BJ (cell line): Measurements from ENCODE around the gene MALRD1. TPM values are rescaled to one million over a fixed set of nuclear protein-coding genes. Genes with fewer than 3 reads are reported as not detected.

Source experiments
- CTCF ChIA-PET: fragments of 350-600 bp; formaldehyde crosslinking; extraction: SDS; loops from one replicate; lab custom pipeline; 2021; ENCODE audit warnings: antibody characterized with exemption, inconsistent platforms; lab: Yijun Ruan, JAX
- POLR2A ChIA-PET: fragments of 300-600 bp; sonication (Branson Sonifier 250); formaldehyde crosslinking; extraction: SDS; loops from one replicate; lab custom pipeline; 2021; ENCODE audit warnings: antibody characterized with exemption; lab: Charles Lee
- DNase-seq: peaks from one replicate; pipeline ENCODE4 v3.0.0-alpha.2; 2011; ENCODE audit warnings: low read depth
- H3K27me3 ChIP-seq: 2 replicates; pipeline ENCODE4 v1.6.0; 2011; ENCODE audit warnings: low read length; ENCODE audit not compliant: control insufficient read depth, insufficient read depth
- H3K36me3 ChIP-seq: 2 replicates; pipeline ENCODE4 v1.5.1; 2011; ENCODE audit warnings: low read length; ENCODE audit not compliant: control insufficient read depth, insufficient read depth
- H3K4me3 ChIP-seq: 2 replicates; pipeline ENCODE4 v1.5.1; 2011; ENCODE audit warnings: low read depth, mild to moderate bottlenecking, control low read depth, low read length
- CTCF ChIP-seq: IDR thresholded peaks from 2 replicates; pipeline ENCODE4 v1.5.1; 2011; ENCODE audit warnings: low read depth, mild to moderate bottlenecking, control low read depth, inconsistent platforms, low read length, moderate library complexity; ENCODE audit not compliant: insufficient read depth
- polyA plus RNA-seq: library from polyadenylated mRNA; depleted of rRNA; stranded (reverse); fragments of >200 nt; gene quantifications from 2 replicates; pipeline ENCODE4 v1.2.3, GENCODE V29; 2011

MALRD1 gene
- polyA plus RNA-seq, 1 experiment = not detected

DNA sequence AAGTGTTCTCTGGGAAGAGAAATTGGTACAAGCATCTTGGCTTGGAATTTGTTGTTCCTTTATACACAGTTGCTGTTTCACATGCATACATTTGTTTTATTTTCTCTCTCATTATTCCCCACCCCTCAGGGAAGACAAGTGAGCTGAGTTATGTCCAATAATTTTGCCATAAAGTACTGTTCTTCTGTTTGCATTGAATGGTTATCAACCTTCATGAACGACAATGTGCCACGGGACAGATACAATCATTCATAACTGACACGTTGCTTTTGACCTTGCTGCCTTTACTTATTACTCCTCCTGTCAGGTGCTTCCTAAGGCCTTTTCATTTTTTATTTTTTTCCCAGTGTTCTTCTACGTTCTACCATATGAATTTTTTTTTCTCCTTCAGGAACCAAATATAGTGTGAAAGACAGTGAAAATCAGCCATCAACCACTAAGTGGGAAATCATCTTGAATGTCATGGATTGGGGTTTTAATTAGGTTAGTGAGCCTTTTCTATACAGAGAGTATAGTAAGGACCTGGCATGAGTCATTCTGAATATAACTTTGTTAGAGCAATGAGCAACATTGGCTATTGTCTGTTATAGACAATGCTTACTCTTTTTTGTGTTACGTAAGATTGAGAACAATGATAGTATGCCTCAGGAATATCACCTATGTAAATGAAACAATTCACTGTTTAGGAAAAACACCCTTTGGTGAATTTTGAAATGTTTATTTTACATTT lies 383.2 kb downstream of the MALRD1 start:
- DNase-seq = no peak
- no peak overlapping the region for H3K4me3 ChIP-seq
- no peaks in the 10 kb centered on the region for H3K36me3 ChIP-seq
- ChIA-PET POLR2A (no interaction called here), CTCF (no interaction called here)
- no peaks in the 10 kb centered on the region for H3K27me3 ChIP-seq
- no peak for TF ChIP-seq CTCF

DNA sequence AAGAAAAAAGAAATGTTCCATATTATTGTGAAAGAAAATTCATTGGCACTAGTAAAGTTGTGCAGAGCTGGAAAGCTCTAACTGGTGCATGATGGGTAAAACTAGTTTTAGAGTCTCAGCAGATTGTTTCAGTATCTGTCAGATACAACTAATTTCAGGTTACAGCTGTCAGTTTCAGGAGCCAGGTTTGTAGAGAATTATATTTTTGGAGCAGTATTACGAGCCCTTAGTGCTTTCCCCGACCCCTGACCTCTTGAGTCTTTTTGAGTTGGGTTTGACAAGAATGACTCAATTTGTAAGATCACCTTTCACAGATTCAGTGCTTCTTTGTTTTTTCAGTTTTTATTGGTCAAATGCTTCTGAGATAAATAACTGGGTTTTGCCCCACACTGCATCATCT lies 401.3 kb downstream of the MALRD1 start:
- H3K36me3 ChIP-seq = no peaks in the 10 kb centered on the region
- ChIA-PET POLR2A (no interaction called here), CTCF (no interaction called here)
- H3K27me3 ChIP-seq = no peaks in the 10 kb centered on the region
- TF ChIP-seq CTCF = no peak
- H3K4me3 ChIP-seq = no peak overlapping the region
- no peak for DNase-seq

GRCh38 chr10:19451356-19451755 lies 402.8 kb downstream of the MALRD1 start:
- Histone ChIP-seq H3K4me3 (no peak overlapping the region), H3K36me3 (no peaks in the 10 kb centered on the region), H3K27me3 (no peaks in the 10 kb centered on the region)
- no peak for DNase-seq
- ChIA-PET POLR2A (no interaction called here), CTCF (no interaction called here)
- no peak for TF ChIP-seq CTCF

DNA sequence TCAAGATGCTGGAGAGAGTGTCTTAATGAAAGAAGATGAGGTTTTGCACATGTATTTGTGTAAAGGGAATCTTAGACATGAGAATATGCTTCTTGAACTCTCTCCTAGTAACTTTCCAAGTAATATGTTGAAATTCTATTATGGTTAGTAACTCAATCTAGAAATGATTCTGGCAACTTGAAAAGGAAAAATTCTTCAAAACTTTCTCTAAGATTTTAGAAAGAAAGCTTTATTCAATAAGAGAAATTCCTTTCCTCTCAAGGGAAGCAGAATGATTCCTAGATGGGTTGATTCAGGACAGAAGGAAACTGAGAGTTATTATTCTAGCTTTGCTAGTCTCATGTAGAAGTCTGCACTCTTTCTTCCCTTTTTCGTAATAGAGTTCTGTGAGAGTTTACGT lies 403.3 kb downstream of the MALRD1 start:
- no peak for TF ChIP-seq CTCF
- ChIA-PET POLR2A (no interaction called here), CTCF (no interaction called here)
- no peak for DNase-seq
- no peak overlapping the region for H3K4me3 ChIP-seq
- H3K36me3 ChIP-seq = no peaks in the 10 kb centered on the region
- no peaks in the 10 kb centered on the region for H3K27me3 ChIP-seq

GRCh38 chr10:19453967-19454366 lies 405.4 kb downstream of the MALRD1 start:
- no peak for TF ChIP-seq CTCF
- CTCF ChIA-PET = no interaction called here
- Histone ChIP-seq H3K36me3 (no peaks in the 10 kb centered on the region), H3K4me3 (no peak overlapping the region), H3K27me3 (no peaks in the 10 kb centered on the region)
- no peak for DNase-seq
- POLR2A ChIA-PET = no interaction called here
